Central memory CD4-positive, alpha-beta T cell (primary cell): ENCODE data around the gene RGS12.

ENCODE experiments used
- DNase-seq: peaks from one replicate; pipeline ENCODE4 v3.0.0; 2022

The RGS12 gene

GRCh38 chr4:3336382-3337356, 43.8 kb downstream of the RGS12 start:
- no peak for DNase-seq

DNA sequence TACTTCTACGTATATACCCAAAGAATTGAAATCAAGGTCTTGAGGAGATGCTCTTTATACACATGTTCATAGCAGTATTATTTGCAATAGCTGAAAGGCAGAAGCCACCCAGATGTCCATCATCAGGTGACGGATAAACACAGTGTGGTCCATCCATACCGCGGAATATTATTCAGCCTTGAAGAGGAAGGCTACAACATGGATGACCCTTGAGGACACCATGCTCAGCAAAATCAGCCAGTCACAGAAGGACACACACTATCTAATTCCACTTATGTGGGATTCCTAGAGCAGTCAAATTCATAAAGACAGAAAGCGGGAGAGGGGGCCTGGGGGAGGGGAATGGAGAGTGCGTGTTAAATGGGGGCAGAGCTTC, 44.5 kb downstream of the RGS12 start:
- DNase-seq: no peak

DNA sequence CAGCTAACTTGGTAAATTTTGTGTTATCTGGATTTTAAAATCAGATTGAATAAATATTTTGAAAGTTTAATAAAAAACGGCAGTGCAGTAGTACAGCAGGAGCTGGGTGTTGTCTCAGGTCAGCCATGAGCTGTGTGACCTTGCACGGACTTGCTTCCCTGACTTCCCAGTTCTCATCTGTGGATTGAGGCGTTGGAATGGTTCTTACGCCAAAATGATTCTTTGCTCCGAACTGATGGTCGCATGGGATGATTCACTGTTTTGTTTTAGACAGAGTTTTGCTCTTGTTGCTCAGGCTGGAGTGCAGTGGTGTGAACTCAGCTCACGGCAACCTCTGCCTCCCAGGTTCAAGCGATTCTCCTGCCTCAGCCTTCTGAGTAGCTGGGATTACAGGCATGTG, 45.0 kb downstream of the RGS12 start:
- DNase-seq: no peak

GRCh38 chr4:3338321-3338838, 45.6 kb downstream of the RGS12 start:
- DNase-seq: no peak

GRCh38 chr4:3338976-3339531, 46.2 kb downstream of the RGS12 start:
- DNase-seq: no peak

DNA sequence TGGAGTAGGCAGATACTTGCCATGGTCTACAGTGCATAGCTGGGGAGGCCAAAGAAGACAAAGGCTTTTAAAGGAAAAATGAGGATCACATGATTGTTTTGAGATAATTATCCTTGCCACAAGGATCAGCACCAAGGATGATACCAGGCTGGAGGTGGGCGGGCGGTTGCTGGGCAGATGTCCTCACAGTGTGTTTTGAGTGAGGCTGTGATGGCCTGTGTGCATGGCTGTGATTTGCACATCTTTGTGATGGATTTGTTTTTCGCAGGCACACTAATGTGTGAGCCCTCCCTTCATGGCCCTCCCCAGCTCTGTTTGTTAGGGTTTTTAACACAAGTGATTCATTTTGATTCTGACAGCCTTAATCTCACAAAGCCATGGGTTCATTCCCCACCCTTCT, 46.8 kb downstream of the RGS12 start:
- DNase-seq: no peak

GRCh38 chr4:3340038-3340699, 47.3 kb downstream of the RGS12 start:
- no peak for DNase-seq

DNA sequence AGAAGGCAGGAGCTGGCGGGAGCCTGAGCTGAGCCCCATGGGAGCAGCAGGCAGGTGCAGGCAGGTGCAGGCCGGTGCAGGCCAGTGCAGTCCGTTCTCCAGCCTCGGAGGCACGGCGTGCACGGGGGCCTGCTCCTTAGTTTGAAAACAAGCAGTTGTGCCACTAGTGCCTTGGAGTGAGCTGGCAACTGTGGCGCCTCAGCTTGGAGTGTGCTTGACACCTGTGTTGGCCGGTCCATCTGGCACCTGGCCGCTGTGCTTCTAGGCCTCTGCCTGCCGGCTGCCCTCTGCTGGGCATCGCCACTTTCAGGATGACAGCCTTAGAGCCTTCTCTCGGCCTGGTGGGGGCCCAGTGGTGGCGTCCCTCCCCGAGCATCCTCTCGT, 47.9 kb downstream of the RGS12 start:
- no peak for DNase-seq

DNA sequence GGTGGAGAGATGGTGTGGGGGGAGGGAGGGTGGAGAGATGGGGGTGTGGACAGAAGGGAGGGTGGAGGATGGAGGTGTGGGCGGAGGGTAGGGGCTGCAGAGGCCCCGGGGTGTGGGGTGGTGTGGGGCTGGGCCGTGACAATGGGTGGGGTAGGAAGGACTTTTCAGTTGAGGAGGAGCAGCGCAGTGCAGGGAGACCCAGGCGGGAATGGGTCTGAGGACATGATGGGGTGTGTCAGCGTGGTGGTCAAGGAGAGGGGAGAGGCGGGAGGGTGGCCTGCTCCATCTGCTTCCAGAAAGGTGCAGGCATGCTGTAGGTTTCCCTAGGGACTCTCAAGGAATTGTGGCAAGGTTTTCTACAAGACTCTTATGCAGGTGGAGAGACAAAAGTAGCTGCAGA, 48.9 kb downstream of the RGS12 start:
- DNase-seq: no peak

DNA sequence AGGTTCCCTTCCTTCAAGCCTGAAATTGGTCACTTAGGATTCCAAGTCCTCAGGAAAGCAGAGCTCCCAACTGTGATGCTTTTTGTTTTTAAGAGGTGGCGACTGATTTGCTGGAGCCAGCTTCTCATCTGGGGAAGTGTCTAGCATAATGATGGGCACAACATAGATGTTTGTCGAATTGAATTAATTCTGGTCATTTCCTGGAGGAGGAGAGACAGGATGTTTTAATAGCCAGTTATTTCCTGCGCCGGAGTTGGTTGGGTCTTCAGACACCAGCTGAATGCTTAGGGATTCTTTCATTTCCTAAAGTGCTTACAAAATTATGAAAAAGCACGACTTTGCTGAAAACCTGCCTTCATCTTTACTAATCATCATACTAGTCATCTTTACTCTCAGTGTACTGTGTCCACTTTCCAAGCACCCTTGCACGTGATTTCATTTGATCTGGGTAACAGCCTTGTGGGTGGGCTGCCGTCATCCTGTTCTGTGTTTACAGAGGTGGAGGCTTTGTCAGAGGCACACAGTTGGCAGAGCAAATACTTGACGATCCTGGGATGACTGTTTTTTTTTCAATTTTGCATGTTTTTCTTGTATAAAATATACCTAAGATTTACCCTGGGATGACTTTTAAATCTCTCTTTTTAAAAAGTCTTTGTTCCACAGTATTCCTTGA, 49.5 kb downstream of the RGS12 start:
- no peak for DNase-seq
